OCI-LY7 (cell line): ENCODE data around the gene IPO9. TPM values are rescaled to one million over a fixed set of nuclear protein-coding genes. Genes with fewer than 3 reads are reported as not detected.

Source experiments
- BruUV-seq: library from RNA; stranded (reverse); fragments of 400-500 nt; replicated peaks from 2 replicates; lab custom pipeline; 2021; lab: Mats Ljungman, UMichigan
- CTCF ChIA-PET: fragments of 300-600 bp; sonication (Branson Sonifier 250); formaldehyde crosslinking; loops from one replicate; lab custom pipeline; 2022; ENCODE audit warnings: antibody characterized with exemption; ENCODE audit not compliant: unreplicated experiment; lab: Charles Lee
- POLR2A ChIA-PET: fragments of 300-600 bp; sonication (Branson Sonifier 250); formaldehyde crosslinking; loops from one replicate; lab custom pipeline; 2022; ENCODE audit warnings: antibody characterized with exemption; lab: Charles Lee
- DNase-seq: peaks from one replicate; pipeline ENCODE4 v3.0.0-alpha.2; 2015; ENCODE audit warnings: low spot score
- H2AFZ ChIP-seq: fragments of 200-600 bp; sonication (generic), shearing (Covaris generic); 2 replicates; pipeline ENCODE4 v1.6.1; 2014; ENCODE audit warnings: mild to moderate bottlenecking, antibody characterized with exemption, low read length, moderate library complexity
- H3K27ac ChIP-seq: fragments of 200-600 bp; sonication (generic); 2 replicates; pipeline ENCODE4 v1.5.1; 2014; ENCODE audit warnings: mixed run types, low read depth, mild to moderate bottlenecking, moderate library complexity, low read length, inconsistent platforms; ENCODE audit not compliant: poor library complexity, severe bottlenecking
- H3K36me3 ChIP-seq: fragments of 200-600 bp; sonication (generic); 2 replicates; pipeline ENCODE4 v1.6.1; 2014; ENCODE audit warnings: mild to moderate bottlenecking, antibody characterized with exemption, low read length, moderate library complexity, mixed read lengths; ENCODE audit not compliant: insufficient read depth
- H3K4me1 ChIP-seq: fragments of 200-600 bp; sonication (generic); 2 replicates; pipeline ENCODE4 v1.5.1; 2014; ENCODE audit warnings: mild to moderate bottlenecking, low read length; ENCODE audit not compliant: insufficient read depth, poor library complexity, severe bottlenecking
- H3K4me2 ChIP-seq: fragments of 200-600 bp; sonication (generic); 2 replicates; pipeline ENCODE4 v1.6.1; 2014; ENCODE audit warnings: mild to moderate bottlenecking, low read length
- H3K4me3 ChIP-seq: fragments of 200-600 bp; sonication (generic); 2 replicates; pipeline ENCODE4 v1.5.1; 2014; ENCODE audit warnings: mild to moderate bottlenecking, low read depth, low read length; ENCODE audit not compliant: poor library complexity, severe bottlenecking
- H3K79me2 ChIP-seq: fragments of 200-600 bp; sonication (generic); 2 replicates; pipeline ENCODE4 v1.6.1; 2016; ENCODE audit warnings: low read depth, mild to moderate bottlenecking, low read length, moderate library complexity, mixed read lengths; ENCODE audit not compliant: insufficient read depth
- H3K9me2 ChIP-seq: fragments of 200-600 bp; sonication (generic); 2 replicates; pipeline ENCODE4 v1.6.1; 2016; ENCODE audit warnings: mild to moderate bottlenecking, low read length, mixed read lengths; ENCODE audit not compliant: insufficient read depth
- H3K9me3 ChIP-seq: fragments of 200-600 bp; sonication (generic); 2 replicates; pipeline ENCODE4 v1.6.1; 2014; ENCODE audit warnings: mild to moderate bottlenecking, mixed run types, low read length, mixed read lengths
- H4K20me1 ChIP-seq: fragments of 200-600 bp; sonication (generic); 2 replicates; pipeline ENCODE4 v1.6.1; 2014; ENCODE audit warnings: mild to moderate bottlenecking, antibody characterized with exemption, low read length, moderate library complexity, mixed read lengths; ENCODE audit not compliant: insufficient read depth
- CTCF ChIP-seq: fragments of 200-600 bp; sonication (generic); conservative IDR thresholded peaks from 2 replicates; pipeline ENCODE4 v1.5.1; 2014; ENCODE audit warnings: mild to moderate bottlenecking, antibody characterized with exemption, low read length, moderate library complexity, mixed read lengths
- EZH2phosphoT487 ChIP-seq: fragments of 200-600 bp; sonication (generic); IDR thresholded peaks from 2 replicates; pipeline ENCODE4 v1.6.1; 2018; ENCODE audit warnings: low read depth, borderline replicate concordance, mild to moderate bottlenecking, mixed run types, antibody characterized with exemption, low read length, moderate library complexity, mixed read lengths
- intact Hi-C: fragments of 100-400 bp; cut with micrococcal nuclease; formaldehyde crosslinking; loops from one replicate; pipeline ENCODE4 v1.10.0; 2022; ENCODE audit not compliant: unreplicated experiment
- total RNA-seq, 2 experiments: library from RNA; depleted of rRNA in 1 of 2; stranded (reverse); fragments of >200 nt in 1 of 2; shearing (Covaris generic) in 1 of 2; gene quantifications; 2 replicates each; pipeline ENCODE4 v1.2.3, GENCODE V29; 2014 to 2022

Gene IPO9
- total RNA-seq, 2 experiments from 2014 or later, result 47.2 to 67.9 TPM

- peaks cover 64% of the 10 kb centered on the region for H3K36me3 ChIP-seq
- ChIA-PET POLR2A (interaction anchor here (0.5 kb wide), 1 partner anchor 92 kb away, joined by 4 read pairs; no protein-coding TSS in a partner anchor), CTCF (interaction anchor here (0.5 to 1.7 kb wide), 4 partner anchors 18 to 155 kb away, joined by 3 to 6 read pairs (median 3); no protein-coding TSS in a partner anchor)
- no peaks in the 10 kb centered on the region for H4K20me1 ChIP-seq
- H3K79me2 ChIP-seq, result no peaks in the 10 kb centered on the region
- no peaks in the 10 kb centered on the region for H3K4me1 ChIP-seq
- DNase-seq, result peak; percentile 49
- intact Hi-C loops, result loop anchor here (5.0 kb wide), 1 partner anchor 94 kb away; no protein-coding TSS in a partner anchor
- no peaks in the 10 kb centered on the region for H3K9me3 ChIP-seq
- no peak overlapping the region for H3K4me3 ChIP-seq
- H3K4me2 ChIP-seq, result no peak overlapping the region
- no peak overlapping the region for H2AFZ ChIP-seq
- H3K27ac ChIP-seq, result no peak overlapping the region
- no peak for TF ChIP-seq EZH2phosphoT487
- TF ChIP-seq CTCF, result peak; percentile 78
- H3K9me2 ChIP-seq, result no peaks in the 10 kb centered on the region
- BruUV-seq, result no TSS peak
Observed at GRCh38 chr1:201877877-201878401, 49.0 kb downstream of the IPO9 start.

GRCh38 chr1:201880928-201881571 lies 52.1 kb downstream of the IPO9 start:
- no peaks in the 10 kb centered on the region for H3K9me2 ChIP-seq
- H3K79me2 ChIP-seq, result no peaks in the 10 kb centered on the region
- ChIA-PET POLR2A (interaction anchor here (0.6 to 1.9 kb wide), 5 partner anchors 13 to 186 kb away, joined by 3 to 5 read pairs (median 4); partner anchors contain the start of gene TIMM17A), CTCF (interaction anchor here (0.8 kb wide), 1 partner anchor 14 kb away, joined by 4 read pairs; no protein-coding TSS in a partner anchor)
- DNase-seq, result no peak
- H2AFZ ChIP-seq, result no peak overlapping the region
- no peak overlapping the region for H3K27ac ChIP-seq
- no peaks in the 10 kb centered on the region for H3K4me1 ChIP-seq
- BruUV-seq, result no TSS peak
- H3K36me3 ChIP-seq, result peaks cover 36% of the 10 kb centered on the region
- H3K9me3 ChIP-seq, result no peaks in the 10 kb centered on the region
- no peak overlapping the region for H3K4me2 ChIP-seq
- H4K20me1 ChIP-seq, result no peaks in the 10 kb centered on the region
- no peak for TF ChIP-seq CTCF
- TF ChIP-seq EZH2phosphoT487, result no peak
- intact Hi-C loops, result no loop called here
- no peak overlapping the region for H3K4me3 ChIP-seq

- H4K20me1 ChIP-seq, result no peaks in the 10 kb centered on the region
- no peaks in the 10 kb centered on the region for H3K4me1 ChIP-seq
- peaks cover 30% of the 10 kb centered on the region for H3K36me3 ChIP-seq
- H3K9me3 ChIP-seq, result no peaks in the 10 kb centered on the region
- no peak for DNase-seq
- no TSS peak for BruUV-seq
- no peak overlapping the region for H3K4me2 ChIP-seq
- ChIA-PET CTCF (no interaction called here), POLR2A (interaction anchor here (1.2 to 1.9 kb wide), 2 partner anchors 12 to 14 kb away, joined by 4 to 6 read pairs; no protein-coding TSS in a partner anchor)
- H3K4me3 ChIP-seq, result no peak overlapping the region
- H3K9me2 ChIP-seq, result no peaks in the 10 kb centered on the region
- TF ChIP-seq CTCF (no peak), EZH2phosphoT487 (no peak)
- H3K27ac ChIP-seq, result no peak overlapping the region
- H2AFZ ChIP-seq, result no peak overlapping the region
- intact Hi-C loops, result no loop called here
- H3K79me2 ChIP-seq, result no peaks in the 10 kb centered on the region
Observed at GRCh38 chr1:201881617-201882016, 52.7 kb downstream of the IPO9 start.
